K562 treated with DMSO at 1 percent for 48 hours (cell line): Measurements from ENCODE around the gene OR2J1. TPM values are rescaled to one million over a fixed set of nuclear protein-coding genes. Genes with fewer than 3 reads are reported as not detected.

Source experiments
- total RNA-seq: library from RNA; unstranded; fragments of 300-600 nt; gene quantifications from 2 replicates; pipeline ENCODE4 v1.2.3, GENCODE V29; 2022; ENCODE audit warnings: low replicate concordance; ENCODE audit errors: extremely low read depth

Gene OR2J1
- total RNA-seq, result not detected in 2 replicates

GRCh38 chr6:29099190-29099589 is at the start of gene OR2J1:
Gene OR2J1, plus strand, starts transcription at chr6:29099490. Its CDS starts 1,453 bp downstream, at chr6:29100943.

DNA sequence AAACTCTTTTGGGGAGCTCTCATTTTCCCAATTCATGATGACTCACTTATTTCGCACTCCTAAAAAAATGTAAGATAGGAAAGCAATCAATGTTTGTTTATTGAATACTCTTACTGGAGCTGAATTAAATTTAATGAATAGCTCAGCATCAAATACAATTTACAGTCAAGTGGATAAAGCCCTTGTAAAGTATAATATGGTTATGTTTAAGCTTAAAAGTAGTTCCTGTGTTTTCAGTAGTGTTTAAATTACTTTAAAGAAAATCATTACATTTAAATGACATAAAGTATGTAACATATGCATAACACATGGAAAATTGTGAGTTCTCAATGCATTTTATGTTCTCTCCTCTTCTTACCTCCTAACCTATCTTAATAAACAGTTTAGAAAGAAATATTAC is 12.1 kb upstream of the OR2J1 start, which contains the start of gene OR2B3:
Gene OR2B3, minus strand, starts transcription at position 101 of the 400 bp plus-strand sequence. Its CDS starts 65 bp downstream, at position 36.

DNA sequence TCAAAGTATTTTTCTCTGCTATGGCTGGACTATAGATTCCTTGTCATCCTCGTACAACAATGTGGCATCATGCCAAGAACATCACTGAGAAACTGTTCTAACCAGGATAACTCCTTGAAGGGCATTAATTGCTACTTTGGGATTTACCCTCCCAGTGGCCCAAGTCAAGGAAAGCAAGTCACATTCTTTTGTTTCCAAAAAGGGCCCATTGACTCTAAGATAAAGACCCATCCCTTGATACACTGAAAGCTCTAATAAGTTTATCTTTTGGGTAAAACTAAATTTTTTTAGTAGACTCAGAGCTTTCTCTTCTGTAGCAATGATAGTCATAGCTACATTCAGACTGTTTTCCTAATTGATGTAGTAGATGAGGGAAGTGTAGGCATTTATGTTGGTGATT is 8.5 kb downstream of the OR2J1 start, which contains the start of gene OR2J3:
Gene OR2J3, plus strand, starts transcription at position 301 of the 400 bp plus-strand sequence. CDS start 3,833 bp downstream, outside the sequence.

Other genes with a start within 250 kb of the OR2J1 start
- 332 TPM in 1 of 2 replicates, not detected in the other for gene TRIM27, start 175.5 kb upstream of the OR2J1 start, total RNA-seq
- not detected in 2 replicates for gene ZNF311, start 94.2 kb upstream of the OR2J1 start, total RNA-seq
- not detected in 2 replicates for gene OR2W1, start 54.3 kb upstream of the OR2J1 start, total RNA-seq
- gene OR2B3, start 12.2 kb upstream of the OR2J1 start, total RNA-seq, result not detected in 2 replicates
- gene OR2J3, start 8.6 kb downstream of the OR2J1 start, total RNA-seq, result not detected in 2 replicates
- not detected in 2 replicates for gene OR2J2, start 71.4 kb downstream of the OR2J1 start, total RNA-seq
- gene OR14J1, start 202.2 kb downstream of the OR2J1 start, total RNA-seq, result not detected in 2 replicates